Esophagus (tissue), 2 donors: ENCODE data around the gene PARD6B. TPM values are rescaled to one million over a fixed set of nuclear protein-coding genes. Genes with fewer than 3 reads are reported as not detected.

Experiments
- H3K27ac ChIP-seq, 2 donors: one replicate each; pipeline ENCODE4 v1.5.1; 2013; ENCODE audit warnings: low read depth in 2 of 2, mild to moderate bottlenecking in 2 of 2, inconsistent platforms in 1 of 2, low read length in 1 of 2, moderate library complexity in 1 of 2
- H3K27me3 ChIP-seq, 2 donors: one replicate each; pipeline ENCODE4 v1.6.1; 2013; ENCODE audit warnings: low read length in 2 of 2, control low read depth in 1 of 2, mild to moderate bottlenecking in 1 of 2; ENCODE audit not compliant: insufficient read depth in 2 of 2, control insufficient read depth in 1 of 2
- H3K36me3 ChIP-seq, 2 donors: one replicate each; pipeline ENCODE4 v1.6.1; 2013; ENCODE audit warnings: low read length in 1 of 2; ENCODE audit not compliant: control insufficient read depth in 2 of 2, insufficient read depth in 2 of 2
- H3K4me1 ChIP-seq, 2 donors: one replicate each; pipeline ENCODE4 v1.6.1; 2013; ENCODE audit warnings: low read length in 1 of 2; ENCODE audit not compliant: control insufficient read depth in 2 of 2, insufficient read depth in 2 of 2
- H3K4me3 ChIP-seq, 2 donors: one replicate each; pipeline ENCODE4 v1.5.1; 2013; ENCODE audit warnings: low read length in 2 of 2, mild to moderate bottlenecking in 2 of 2, low read depth in 1 of 2, moderate library complexity in 1 of 2
- H3K9me3 ChIP-seq, 2 donors: one replicate each; pipeline ENCODE4 v1.6.1; 2013; ENCODE audit warnings: mild to moderate bottlenecking in 2 of 2, low read depth in 1 of 2, low read length in 1 of 2, moderate library complexity in 1 of 2; ENCODE audit not compliant: control insufficient read depth in 2 of 2, insufficient read depth in 1 of 2
- WGBS, 2 donors: extraction: QIAGEN DNeasy Blood & Tissue Kit; methylation state at CpG; one replicate each; pipeline ENCODE4 v1.1.7; 2013; 5-methylcytosine and 5-hydroxymethylcytosine counted together
- polyA plus RNA-seq, 2 donors: library from polyadenylated mRNA; stranded (reverse); fragments of 200-250 nt; gene quantifications; one replicate each; pipeline ENCODE4 v1.2.3, GENCODE V29; 2013
- donor health status: healthy with polysubstance abuse.
- donor health status: Bipolar disorder and iron deficiency.

The PARD6B gene
- polyA plus RNA-seq, 2 donors = 1.6 to 6.5 TPM

- H3K27ac ChIP-seq = no peak overlapping the region
- H3K27me3 ChIP-seq = no peaks in the 10 kb centered on the region
- H3K36me3 ChIP-seq = no peaks in the 10 kb centered on the region
- 55 to 61% methylated on average over 11 of the region's 11 CpGs for WGBS, 2 donors
- H3K4me3 ChIP-seq = no peak overlapping the region
- H3K9me3 ChIP-seq = no peaks in the 10 kb centered on the region
- no peaks in the 10 kb centered on the region for H3K4me1 ChIP-seq
These were observed 73.3 kb downstream of the PARD6B start for GRCh38 chr20:50804437-50805348.

DNA sequence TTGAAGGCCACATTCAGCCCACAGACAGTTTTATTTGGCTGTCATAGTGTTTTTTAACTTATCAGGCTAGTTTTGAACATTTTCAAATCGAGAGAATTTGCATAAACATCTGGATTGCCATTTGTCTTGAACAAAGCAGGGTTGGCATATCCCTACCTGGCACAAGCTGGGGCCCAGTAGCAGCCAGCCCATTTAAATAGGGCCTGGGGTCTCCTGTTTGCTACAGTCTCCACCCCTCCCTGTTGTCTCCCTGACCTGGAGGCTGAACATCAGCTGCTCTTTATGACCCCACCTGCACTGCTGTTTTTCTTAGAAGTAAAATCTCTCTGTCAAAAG is 73.9 kb downstream of the PARD6B start:
- no peak overlapping the region for H3K4me3 ChIP-seq
- H3K27me3 ChIP-seq = no peaks in the 10 kb centered on the region
- no peaks in the 10 kb centered on the region for H3K9me3 ChIP-seq
- H3K36me3 ChIP-seq = no peaks in the 10 kb centered on the region
- WGBS, 2 donors = 60 to 66% methylated on average over 1 of the region's 1 CpG
- H3K4me1 ChIP-seq = no peaks in the 10 kb centered on the region
- H3K27ac ChIP-seq = no peak overlapping the region

- no peaks in the 10 kb centered on the region for H3K27me3 ChIP-seq
- WGBS, 2 donors = 94 to 97% methylated on average over 5 of the region's 5 CpGs
- no peak overlapping the region for H3K4me3 ChIP-seq
- no peak overlapping the region for H3K27ac ChIP-seq
- H3K36me3 ChIP-seq = no peaks in the 10 kb centered on the region
- no peaks in the 10 kb centered on the region for H3K9me3 ChIP-seq
- H3K4me1 ChIP-seq = no peaks in the 10 kb centered on the region
These were observed 74.9 kb downstream of the PARD6B start for GRCh38 chr20:50806126-50806768.

Other genes starting within 250 kb of the PARD6B start
- gene PTPN1, start 221.2 kb upstream of the PARD6B start, polyA plus RNA-seq = 10 to 100 TPM; 17.7 to 18.0 TPM
- 1 to 10 TPM; 2.6 to 5.2 TPM for gene RIPOR3, start 40.0 kb upstream of the PARD6B start, polyA plus RNA-seq
- 1 to 10 TPM; 1.2 to 1.5 TPM for gene BCAS4, start 63.5 kb downstream of the PARD6B start, polyA plus RNA-seq
- gene ADNP, start 199.9 kb downstream of the PARD6B start, polyA plus RNA-seq = 10 to 100 TPM; 18.3 to 33.5 TPM
- 10 to 100 TPM; 20.7 to 55.8 TPM for gene DPM1, start 227.0 kb downstream of the PARD6B start, polyA plus RNA-seq
- 1 to 10 TPM; 1.3 to 2.8 TPM for gene MOCS3, start 227.2 kb downstream of the PARD6B start, polyA plus RNA-seq